ENCODE results near the gene LMBR1.

- TF ChIP-seq CTCF (IDR thresholded peaks at IDR 0.05; ENCODE audit: insufficient read depth, low read length, poor library complexity, severe bottlenecking) (no peak), EZH2phosphoT487 (conservative IDR thresholded peaks at IDR 0.05; ENCODE audit: low read length) (no peak)
These were observed 49.7 kb upstream of the LMBR1 start for GRCh38 chr7:156942708-156943090.
